K562 (cell line): ENCODE data around the gene XPO4. TPM values are rescaled to one million over a fixed set of nuclear protein-coding genes. Genes with fewer than 3 reads are reported as not detected.
A peak's percentile ranks its signal among the peaks of the same experiment; 100 is the strongest.

Source experiments
- ATAC-seq: fragments of 200-7000 bp; cut with Tn5 transposase; 3 replicates; pipeline ENCODE4 v1.9.1; 2020; ENCODE audit warnings: moderate library complexity
- BruUV-seq: library from RNA; stranded (reverse); fragments of 400-500 nt; replicated peaks from 2 replicates; lab custom pipeline; 2021; lab: Mats Ljungman, UMichigan
- CTCF ChIA-PET: fragments of 300-600 bp; formaldehyde crosslinking; extraction: SDS; loops from one replicate; lab custom pipeline; 2021; ENCODE audit warnings: low intra/inter-chr PET ratio; lab: Yijun Ruan, JAX
- POLR2A ChIA-PET: fragments of 300-600, 350-650 bp; sonication (Branson Sonifier 250); formaldehyde crosslinking; extraction: SDS; loops from one replicate; lab custom pipeline; 2021; ENCODE audit warnings: antibody characterized with exemption, inconsistent platforms; lab: Yijun Ruan, JAX
- DNase-seq, 4 experiments: peaks; one replicate each; pipeline versions ENCODE4 v3.0.0 to v3.0.0-alpha.2; 2011 to 2018; ENCODE audit warnings: low spot score in 3 of 4, mixed read lengths in 3 of 4; ENCODE audit errors: extremely low read depth in 1 of 4
- FAIRE-seq: peaks from 2 replicates; lab custom pipeline; 2011; peaks lifted over from hg19 to GRCh38; lab: Jason Lieb, UNC
- H2AFZ ChIP-seq: 2 replicates; pipeline ENCODE4 v1.6.0; 2011; ENCODE audit warnings: low read depth, low read length, control low read depth, inconsistent platforms
- H3K27ac ChIP-seq: fragments of 200-600 bp; 3 replicates; pipeline ENCODE4 v1.8.0; 2011; ENCODE audit warnings: low read depth, mild to moderate bottlenecking, control low read depth, inconsistent platforms, low read length, moderate library complexity, mixed read lengths; ENCODE audit errors: extremely low read depth
- H3K27me3 ChIP-seq, 2 experiments: fragments of 300-600 bp in 1 of 2; 2 replicates in 1 of 2; 3 replicates in 1 of 2; pipeline versions ENCODE4 v1.6.0 to v1.8.0; 2011; ENCODE audit warnings: inconsistent platforms in 2 of 2, low read length in 2 of 2, mild to moderate bottlenecking in 1 of 2, mixed read lengths in 1 of 2, moderate library complexity in 1 of 2; ENCODE audit not compliant: control insufficient read depth in 2 of 2, insufficient read depth in 2 of 2
- H3K36me3 ChIP-seq: fragments of 300-600 bp; 3 replicates; pipeline ENCODE4 v1.8.0; 2011; ENCODE audit warnings: mild to moderate bottlenecking, low read length, inconsistent platforms; ENCODE audit not compliant: control insufficient read depth, insufficient read depth
- H3K4me1 ChIP-seq, 2 experiments: fragments of 200-600 bp in 1 of 2; replicated peaks in 1 of 2; 2 replicates in 1 of 2; 3 replicates in 1 of 2; pipeline versions ENCODE4 v1.5.1 to v1.8.0; 2011; ENCODE audit warnings: inconsistent platforms in 2 of 2, low read length in 2 of 2, mild to moderate bottlenecking in 1 of 2, mixed read lengths in 1 of 2, moderate library complexity in 1 of 2; ENCODE audit not compliant: control insufficient read depth in 2 of 2, insufficient read depth in 2 of 2
- H3K4me2 ChIP-seq: 2 replicates; pipeline ENCODE4 v1.6.1; 2011; ENCODE audit warnings: low read length, control low read depth, inconsistent platforms, mixed read lengths; ENCODE audit not compliant: insufficient read depth
- H3K4me3 ChIP-seq: fragments of 200-600 bp; sonication (generic), shearing (Covaris generic); 2 replicates; pipeline ENCODE4 v1.5.1; 2016; ENCODE audit warnings: control low read depth, inconsistent platforms
- H3K79me2 ChIP-seq: fragments of 200-600 bp; 3 replicates; pipeline ENCODE4 v1.8.0; 2011; ENCODE audit warnings: low read length, inconsistent platforms; ENCODE audit not compliant: control insufficient read depth, insufficient read depth
- H3K9ac ChIP-seq, 2 experiments: 2 replicates each; pipeline versions ENCODE4 v1.6.0 to v1.6.1; 2011; ENCODE audit warnings: low read depth in 2 of 2, low read length in 2 of 2, control low read depth in 1 of 2, inconsistent platforms in 1 of 2, mild to moderate bottlenecking in 1 of 2, mixed read lengths in 1 of 2; ENCODE audit not compliant: insufficient read depth in 1 of 2
- H3K9me1 ChIP-seq: one replicate; pipeline ENCODE4 v1.6.0; 2011; ENCODE audit warnings: inconsistent platforms, mild to moderate bottlenecking, low read length, moderate library complexity; ENCODE audit not compliant: control insufficient read depth, insufficient read depth
- H3K9me3 ChIP-seq: replicated peaks from 2 replicates; pipeline ENCODE4 v1.5.1; 2011; ENCODE audit warnings: low read depth, low read length, inconsistent platforms; ENCODE audit not compliant: control insufficient read depth, insufficient read depth
- H4K20me1 ChIP-seq: replicated peaks from 2 replicates; pipeline ENCODE4 v1.6.1; 2011; ENCODE audit warnings: low read length, inconsistent platforms, mixed read lengths; ENCODE audit not compliant: control insufficient read depth, insufficient read depth
- CBX3 ChIP-seq, 2 experiments: IDR thresholded peaks; 1 replicate in 1 of 2; 2 replicates in 1 of 2; pipeline ENCODE4 v1.6.1; 2012; ENCODE audit warnings: inconsistent platforms in 2 of 2, low read length in 2 of 2, borderline replicate concordance in 1 of 2, control low read depth in 1 of 2
- FOXK1 ChIP-seq: sonication (generic); formaldehyde crosslinking; IDR thresholded peaks from 2 replicates; pipeline ENCODE4 v1.8.0; 2022; ENCODE audit warnings: missing genetic modification reagents, mild to moderate bottlenecking, borderline replicate concordance
- MCM7 ChIP-seq, 2 experiments: fragments of 450-650 bp; IDR thresholded peaks; 2 replicates each; pipeline ENCODE4 v1.6.1; 2016 to 2018
- RBFOX2 ChIP-seq: fragments of 200-400 bp; formaldehyde crosslinking; IDR thresholded peaks from 2 replicates; pipeline ENCODE4 v1.6.1; 2017; ENCODE audit warnings: low read depth, mild to moderate bottlenecking, low read length, moderate library complexity
- SIX5 ChIP-seq, 2 experiments: IDR thresholded peaks; 2 replicates each; pipeline ENCODE4 v1.6.1; 2011; ENCODE audit warnings: low read length in 2 of 2, borderline replicate concordance in 1 of 2, low read depth in 1 of 2, mild to moderate bottlenecking in 1 of 2, moderate library complexity in 1 of 2; ENCODE audit not compliant: insufficient read depth in 1 of 2
- TCF7L2 ChIP-seq: fragments of 150-350 bp; IDR thresholded peaks from 2 replicates; pipeline ENCODE4 v1.6.1; 2016; ENCODE audit warnings: low read depth, mild to moderate bottlenecking, low read length, moderate library complexity
- ZBTB34 ChIP-seq: fragments of 250-450 bp; sonication (Bioruptor Pico); IDR thresholded peaks from 2 replicates; pipeline ENCODE4 v1.8.0; 2021; ENCODE audit warnings: mild to moderate bottlenecking, moderate library complexity
- ZEB2 ChIP-seq: fragments of 450-650 bp; IDR thresholded peaks from 2 replicates; pipeline ENCODE4 v1.6.1; 2016
- ZNF134 ChIP-seq: fragments of 250-450 bp; sonication (Bioruptor Pico); conservative IDR thresholded peaks from 2 replicates; pipeline ENCODE4 v1.4.0; 2020
- ZNF280A ChIP-seq: fragments of 450-650 bp; IDR thresholded peaks from 2 replicates; pipeline ENCODE4 v1.6.1; 2018; ENCODE audit warnings: mild to moderate bottlenecking, low read depth; ENCODE audit not compliant: partially characterized antibody
- ZNF609 ChIP-seq: sonication (generic); formaldehyde crosslinking; IDR thresholded peaks from 2 replicates; pipeline ENCODE4 v1.8.1; 2023; ENCODE audit warnings: missing genetic modification reagents, mild to moderate bottlenecking, borderline replicate concordance
- ZNF699 ChIP-seq: fragments of 250-450 bp; sonication (Bioruptor Pico); IDR thresholded peaks from 2 replicates; pipeline ENCODE4 v1.8.0; 2021; ENCODE audit warnings: mild to moderate bottlenecking, moderate library complexity; ENCODE audit not compliant: insufficient replicate concordance
- WGBS: fragments of 100-300 bp; shearing (Covaris generic); methylation state at CpG from one replicate; pipeline ENCODE4 v1.1.6; 2016; ENCODE audit warnings: low coverage, mixed read lengths; ENCODE audit not compliant: insufficient coverage; ENCODE audit errors: missing lambda C conversion rate; 5-methylcytosine and 5-hydroxymethylcytosine counted together
- in situ Hi-C: fragments of 300-500 bp; cut with MboI; formaldehyde crosslinking; loops from 4 replicates; pipeline ENCODE4 v1.15.0; 2018; ENCODE audit warnings: inconsistent platforms, mixed read lengths
- intact Hi-C: fragments of 100-400 bp; cut with micrococcal nuclease; formaldehyde crosslinking; loops from 2 replicates; pipeline ENCODE4 v1.14.2; 2022
- polyA plus RNA-seq, 8 experiments: library from polyadenylated mRNA; depleted of rRNA in 4 of 8; stranded (reverse) in 5 of 8; unstranded in 3 of 8; fragments of >200 nt; fragmentation: Nextera tagmentation in 2 of 8; fragmentation: Illumina TruSeq in 1 of 8; extraction: Ambion mirVana in 2 of 8; extraction: Trizol in 1 of 8; gene quantifications; 2 replicates each; pipeline versions ENCODE4 v1.2.1 to v1.2.3, GENCODE V29; 2011 to 2014; ENCODE audit warnings: inconsistent platforms in 1 of 8, missing spikeins in 1 of 8
- total RNA-seq, 7 experiments: library from RNA; depleted of rRNA in 6 of 7; stranded (reverse); fragments of >200 nt in 6 of 7; fragmentation: Illumina TruSeq in 2 of 7; extraction: Trizol in 2 of 7; gene quantifications; 2 replicates each; pipeline versions ENCODE4 v1.2.1 to v1.2.3, GENCODE V29; 2011 to 2021; ENCODE audit warnings: low replicate concordance in 1 of 7

The XPO4 gene
- total and polyA plus RNA-seq, 9 of the 15 experiments (the other 6 are each of a cell fraction or from before 2014, with no cell fraction given) = 5.5 to 25.1 (median 17.5) TPM

GRCh38 chr13:20769834-20770233 is 132.7 kb downstream of the XPO4 start (continued):
- TF ChIP-seq RBFOX2 = no peak
- TF ChIP-seq CBX3 (IDR thresholded peaks at IDR 0.05; ENCODE audit: borderline replicate concordance in 1 of 2, low read length in 2 of 2) = peak in 1 of 2 experiments; percentile 75; a peak in 2 of 3 replicates
- TF ChIP-seq MCM7 (IDR thresholded peaks at IDR 0.05) = no peak
- 0 out of 2 replicates have a peak, but pooled peaks have one; percentile 19 for TF ChIP-seq ZEB2
- peak; percentile 87 for TF ChIP-seq ZNF280A

GRCh38 chr13:20769091-20769490 is 133.5 kb downstream of the XPO4 start:
- H3K9me3 ChIP-seq = 0 out of 2 replicates have a peak, but pooled peaks cover 3% of the 10 kb centered on the region
- DNase-seq (no peak), FAIRE-seq (no peak), ATAC-seq (no peak)
- in situ Hi-C loops = no loop called here
- H3K9me1 ChIP-seq = no peaks in the 10 kb centered on the region
- no peak overlapping the region for H3K9ac ChIP-seq
- CTCF ChIA-PET = no interaction called here
- no peaks in the 10 kb centered on the region for H3K27me3 ChIP-seq
- H3K79me2 ChIP-seq = peaks cover 25% of the 10 kb centered on the region
- POLR2A ChIA-PET = no interaction called here
- H3K36me3 ChIP-seq = peaks cover 21% of the 10 kb centered on the region; the same call in 2 of the 3 replicates
- intact Hi-C loops = no loop called here
- no TSS peak for BruUV-seq
- no peak overlapping the region for H3K27ac ChIP-seq
- TF ChIP-seq TCF7L2 = no peak
- TF ChIP-seq ZNF609 = no peak
- TF ChIP-seq ZNF699 (CRISPR knock-in tag) = no peak
- TF ChIP-seq ZBTB34 (CRISPR knock-in tag) = no peak
- no peak for TF ChIP-seq FOXK1
- TF ChIP-seq SIX5 (IDR thresholded peaks at IDR 0.05; ENCODE audit: borderline replicate concordance in 1 of 2, insufficient read depth in 1 of 2, low read depth in 1 of 2, low read length in 2 of 2) = no peak
- TF ChIP-seq ZNF134 (CRISPR knock-in tag) = no peak
- H3K4me2 ChIP-seq = no peak overlapping the region
- 86% methylated on average over 2 of the region's 2 CpGs for WGBS
- no peak overlapping the region for H2AFZ ChIP-seq
- H3K4me1 ChIP-seq = peaks cover 5 to 11% of the 10 kb centered on the region in 2 experiments; a peak in 3 of 5 replicates
- H4K20me1 ChIP-seq = no peaks in the 10 kb centered on the region
- H3K4me3 ChIP-seq = no peak overlapping the region
